OCI-LY7 (cell line): Measurements from ENCODE around the gene CTNNA2.

Experiments used
- CTCF ChIP-seq: fragments of 200-600 bp; sonication (generic); conservative IDR thresholded peaks from 2 replicates; pipeline ENCODE4 v1.5.1; 2014; ENCODE audit warnings: mild to moderate bottlenecking, antibody characterized with exemption, low read length, moderate library complexity, mixed read lengths
- EZH2phosphoT487 ChIP-seq: fragments of 200-600 bp; sonication (generic); IDR thresholded peaks from 2 replicates; pipeline ENCODE4 v1.6.1; 2018; ENCODE audit warnings: low read depth, borderline replicate concordance, mild to moderate bottlenecking, mixed run types, antibody characterized with exemption, low read length, moderate library complexity, mixed read lengths

- no peak for TF ChIP-seq CTCF
- TF ChIP-seq EZH2phosphoT487, result no peak
These were observed 941.8 kb downstream of the CTNNA2 start for GRCh38 chr2:80454628-80455027.
